Ramos (cell line): ENCODE results near the gene CDKN1A.
"Not testable (repeated sequence)": the region's sequence is repeated elsewhere in the genome, so short reads cannot be mapped to it uniquely, and the experiment has no call there.

Experiments used
- in situ Hi-C: fragments of 300-500 bp; cut with MboI; formaldehyde crosslinking; loops from one replicate; pipeline ENCODE4 v1.14.3; 2022; ENCODE audit warnings: low sequenced_read_pairs; ENCODE audit not compliant: unreplicated experiment

CDKN1A gene

GRCh38 chr6:36716476-36717093, 38.1 kb downstream of the CDKN1A start:
- in situ Hi-C loops, result no loop called here

- in situ Hi-C loops, result no loop called here
Observed at GRCh38 chr6:36717231-36717825, 38.8 kb downstream of the CDKN1A start.

GRCh38 chr6:36717871-36718540, 39.5 kb downstream of the CDKN1A start:
- in situ Hi-C loops, result no loop called here

GRCh38 chr6:36718560-36718959, 40.0 kb downstream of the CDKN1A start:
- in situ Hi-C loops, result no loop called here

GRCh38 chr6:36719126-36719525, 40.6 kb downstream of the CDKN1A start:
- in situ Hi-C loops, result no loop called here

GRCh38 chr6:36720251-36721141, 42.0 kb downstream of the CDKN1A start:
- in situ Hi-C loops, result no loop called here

- in situ Hi-C loops, result no loop called here
Observed at GRCh38 chr6:36721369-36722140, 43.0 kb downstream of the CDKN1A start.

- in situ Hi-C loops, result no loop called here
Observed at GRCh38 chr6:36722365-36722764, 43.9 kb downstream of the CDKN1A start.

- in situ Hi-C loops, result no loop called here
Observed at GRCh38 chr6:36722879-36723278, 44.4 kb downstream of the CDKN1A start.

GRCh38 chr6:36723992-36724391, 45.5 kb downstream of the CDKN1A start:
- in situ Hi-C loops, result not testable (repeated sequence)

GRCh38 chr6:36724514-36725390, 46.2 kb downstream of the CDKN1A start:
- in situ Hi-C loops, result no loop called here

GRCh38 chr6:36725581-36725980, 47.1 kb downstream of the CDKN1A start:
- in situ Hi-C loops, result no loop called here

GRCh38 chr6:36727505-36728021, 49.0 kb downstream of the CDKN1A start:
- in situ Hi-C loops, result no loop called here

GRCh38 chr6:36728289-36729160, 50.0 kb downstream of the CDKN1A start:
- in situ Hi-C loops, result no loop called here

- in situ Hi-C loops, result no loop called here
Observed at GRCh38 chr6:36729161-36729524, 50.6 kb downstream of the CDKN1A start.

GRCh38 chr6:36730424-36731380, 52.2 kb downstream of the CDKN1A start:
- in situ Hi-C loops, result no loop called here
